IPS DF 6.9 (cell line): ENCODE measurements around the gene RNF14.

Source experiments
- DNase-seq: peaks from one replicate; pipeline ENCODE4 v3.0.0-alpha.2; 2013; ENCODE audit warnings: low read depth, low spot score
- H3K27ac ChIP-seq: one replicate; pipeline ENCODE4 v1.5.1; 2013; ENCODE audit warnings: low read length, control low read depth
- H3K27me3 ChIP-seq: 2 replicates; pipeline ENCODE4 v1.6.1; 2013; ENCODE audit warnings: mild to moderate bottlenecking, low read length; ENCODE audit not compliant: control insufficient read depth, insufficient read depth
- H3K36me3 ChIP-seq: 2 replicates; pipeline ENCODE4 v1.6.1; 2013; ENCODE audit warnings: low read length; ENCODE audit not compliant: control insufficient read depth, insufficient read depth
- H3K4me1 ChIP-seq: 2 replicates; pipeline ENCODE4 v1.6.1; 2013; ENCODE audit warnings: low read length; ENCODE audit not compliant: control insufficient read depth, insufficient read depth
- H3K4me3 ChIP-seq: 2 replicates; pipeline ENCODE4 v1.5.1; 2013; ENCODE audit warnings: mild to moderate bottlenecking, low read length
- H3K9me3 ChIP-seq: 2 replicates; pipeline ENCODE4 v1.6.1; 2013; ENCODE audit warnings: low read length, inconsistent platforms; ENCODE audit not compliant: control insufficient read depth, insufficient read depth
- WGBS: extraction: QIAGEN DNeasy Blood & Tissue Kit; methylation state at CpG from one replicate; pipeline ENCODE4 v1.1.7; 2013; ENCODE audit warnings: mixed read lengths, missing lambda C conversion rate; ENCODE audit not compliant: insufficient read length, insufficient coverage; 5-methylcytosine and 5-hydroxymethylcytosine counted together

RNF14 gene

DNA sequence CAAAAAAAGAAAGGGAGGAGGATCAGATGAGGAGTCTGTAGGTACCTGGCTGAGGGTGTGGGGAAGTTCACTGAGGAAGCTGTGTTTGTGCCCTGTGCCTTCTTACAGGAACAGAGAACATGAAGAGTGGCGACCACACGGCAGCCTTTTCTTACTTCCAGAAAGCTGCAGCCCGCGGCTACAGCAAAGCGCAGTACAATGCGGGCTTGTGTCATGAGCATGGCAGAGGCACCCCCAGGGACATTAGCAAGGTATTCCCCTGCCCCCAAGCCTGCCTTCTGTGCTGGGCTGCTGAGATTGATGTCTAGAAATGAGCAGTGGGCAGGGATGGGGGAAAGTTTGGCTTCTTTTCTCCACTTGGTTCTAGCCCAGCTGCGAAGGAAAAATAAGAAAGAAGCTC is 35.8 kb upstream of the RNF14 start:
- H3K9me3 ChIP-seq: no peaks in the 10 kb centered on the region
- H3K4me3 ChIP-seq: no peak overlapping the region
- DNase-seq: no peak
- no peaks in the 10 kb centered on the region for H3K27me3 ChIP-seq
- no CpG with 5 or more reads among the region's 7 CpGs for WGBS
- no peak overlapping the region for H3K27ac ChIP-seq
- H3K36me3 ChIP-seq: peaks cover 29% of the 10 kb centered on the region
- no peaks in the 10 kb centered on the region for H3K4me1 ChIP-seq

DNA sequence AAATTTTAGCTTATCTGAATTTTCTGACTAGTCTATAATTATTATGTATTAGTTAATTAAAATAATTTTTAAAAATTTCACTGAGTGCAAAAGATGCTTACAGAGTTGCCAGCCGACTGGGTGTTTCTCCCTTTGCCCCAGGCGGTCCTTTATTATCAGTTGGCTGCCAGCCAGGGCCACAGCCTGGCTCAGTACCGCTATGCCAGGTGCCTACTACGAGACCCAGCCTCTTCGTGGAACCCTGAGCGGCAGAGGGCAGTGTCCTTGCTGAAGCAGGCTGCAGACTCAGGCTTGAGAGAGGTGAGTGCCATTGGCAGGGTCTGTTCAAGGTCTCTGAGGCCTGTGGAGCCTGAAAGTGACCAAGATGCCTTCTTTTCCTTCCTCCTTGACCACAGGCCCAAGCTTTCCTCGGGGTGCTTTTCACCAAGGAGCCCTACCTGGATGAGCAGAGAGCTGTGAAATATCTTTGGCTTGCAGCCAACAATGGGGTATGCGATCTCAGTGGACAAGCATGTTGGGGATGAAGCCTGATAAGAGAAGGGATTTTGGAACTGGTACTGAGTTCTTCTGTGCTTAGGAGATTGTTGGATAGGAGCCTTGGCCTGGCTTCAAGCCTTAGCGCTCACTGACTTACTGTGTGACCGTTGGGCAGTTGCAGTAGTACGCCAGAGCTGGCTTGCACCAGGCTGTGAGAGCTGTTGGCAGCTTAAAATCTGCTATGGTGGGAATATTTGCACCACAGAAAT is 34.6 kb upstream of the RNF14 start:
- no peak overlapping the region for H3K27ac ChIP-seq
- H3K4me1 ChIP-seq: no peaks in the 10 kb centered on the region
- no peaks in the 10 kb centered on the region for H3K27me3 ChIP-seq
- no CpG with 5 or more reads among the region's 11 CpGs for WGBS
- peaks cover 27% of the 10 kb centered on the region for H3K36me3 ChIP-seq
- no peak for DNase-seq
- H3K4me3 ChIP-seq: no peak overlapping the region
- H3K9me3 ChIP-seq: no peaks in the 10 kb centered on the region

DNA sequence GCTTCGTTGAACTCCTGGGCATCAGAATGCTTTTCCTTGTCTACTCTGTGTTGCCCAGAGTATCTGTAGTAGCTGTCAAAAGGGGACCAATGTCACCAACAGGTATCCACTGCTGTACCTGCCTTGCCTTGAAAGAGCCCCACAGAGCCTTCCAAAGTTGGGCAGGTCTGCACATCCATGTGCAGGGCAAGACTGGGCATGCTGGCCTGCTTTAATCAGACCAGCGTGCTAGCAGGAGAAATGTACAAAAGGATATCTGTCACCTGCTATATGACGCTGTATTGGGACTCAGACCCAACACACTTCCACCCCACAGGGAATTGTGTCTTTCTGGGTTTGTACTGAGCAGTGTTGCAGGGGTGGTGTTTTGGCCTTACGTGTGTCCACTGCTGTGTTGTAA is 33.4 kb upstream of the RNF14 start:
- no CpG with 5 or more reads among the region's 4 CpGs for WGBS
- no peaks in the 10 kb centered on the region for H3K9me3 ChIP-seq
- H3K4me3 ChIP-seq: no peak overlapping the region
- H3K27ac ChIP-seq: no peak overlapping the region
- DNase-seq: no peak
- peaks cover 25% of the 10 kb centered on the region; the same call in 1 of the 2 replicates for H3K36me3 ChIP-seq
- H3K27me3 ChIP-seq: no peaks in the 10 kb centered on the region
- H3K4me1 ChIP-seq: no peaks in the 10 kb centered on the region

DNA sequence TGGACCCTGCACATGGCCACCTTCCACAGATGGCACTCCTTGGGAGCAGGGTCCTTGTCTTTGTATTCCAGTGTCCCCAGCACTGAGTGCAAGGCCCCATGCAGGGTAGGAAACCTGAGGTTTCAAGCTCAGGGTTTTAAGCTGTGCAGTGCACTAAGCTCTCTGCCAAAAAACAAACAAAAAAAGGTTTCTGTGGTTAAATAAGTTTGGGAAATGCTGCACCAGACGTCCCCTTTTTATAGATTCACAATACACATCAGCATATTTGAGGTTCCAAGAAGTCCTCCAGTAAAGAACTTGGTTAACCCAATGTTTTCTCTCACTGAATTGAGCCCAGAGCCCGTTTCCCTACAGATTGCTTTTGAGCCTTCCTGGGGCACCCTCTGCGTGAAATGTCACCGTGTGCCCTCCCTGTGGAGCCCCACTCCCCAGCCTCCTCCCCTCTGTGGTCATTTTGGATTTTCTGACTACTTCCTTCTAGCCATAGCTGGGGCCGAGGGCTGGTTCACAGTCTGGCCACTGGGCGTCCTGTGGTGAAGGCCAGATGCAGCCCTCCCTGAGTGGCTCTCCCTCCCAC is 28.1 kb upstream of the RNF14 start:
- H3K27ac ChIP-seq: no peak overlapping the region
- H3K9me3 ChIP-seq: no peaks in the 10 kb centered on the region
- no peak for DNase-seq
- no peak overlapping the region for H3K4me3 ChIP-seq
- peaks cover 3% of the 10 kb centered on the region for H3K4me1 ChIP-seq
- no CpG with 5 or more reads among the region's 6 CpGs for WGBS
- no peaks in the 10 kb centered on the region for H3K27me3 ChIP-seq
- H3K36me3 ChIP-seq: peaks cover 13% of the 10 kb centered on the region; the same call in 1 of the 2 replicates

DNA sequence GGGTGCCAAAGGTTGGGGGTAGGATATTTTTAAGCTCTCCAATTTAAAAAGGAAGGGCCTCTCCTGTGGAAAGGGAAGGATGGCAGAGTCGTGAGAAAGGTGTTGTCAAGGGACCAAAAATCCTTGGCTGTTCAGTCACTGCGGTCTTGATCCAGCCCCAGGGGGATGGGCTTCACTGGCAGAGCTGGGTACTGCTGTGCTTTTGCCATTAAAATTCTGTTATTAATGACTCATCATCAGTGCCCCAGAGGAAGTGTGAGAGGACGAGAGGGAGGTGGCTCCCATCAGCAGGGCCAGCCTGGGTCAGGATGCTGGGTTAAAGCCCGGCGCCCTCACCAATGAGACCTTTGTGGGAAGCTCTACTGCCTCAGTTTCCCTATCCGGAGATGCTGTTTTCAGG is 27.6 kb upstream of the RNF14 start:
- no peak for DNase-seq
- Histone ChIP-seq H3K27me3 (no peaks in the 10 kb centered on the region), H3K4me1 (peaks cover 3% of the 10 kb centered on the region), H3K9me3 (no peaks in the 10 kb centered on the region), H3K27ac (no peak overlapping the region), H3K4me3 (no peak overlapping the region), H3K36me3 (peaks cover 13% of the 10 kb centered on the region; the same call in 1 of the 2 replicates)
- no CpG with 5 or more reads among the region's 6 CpGs for WGBS

DNA sequence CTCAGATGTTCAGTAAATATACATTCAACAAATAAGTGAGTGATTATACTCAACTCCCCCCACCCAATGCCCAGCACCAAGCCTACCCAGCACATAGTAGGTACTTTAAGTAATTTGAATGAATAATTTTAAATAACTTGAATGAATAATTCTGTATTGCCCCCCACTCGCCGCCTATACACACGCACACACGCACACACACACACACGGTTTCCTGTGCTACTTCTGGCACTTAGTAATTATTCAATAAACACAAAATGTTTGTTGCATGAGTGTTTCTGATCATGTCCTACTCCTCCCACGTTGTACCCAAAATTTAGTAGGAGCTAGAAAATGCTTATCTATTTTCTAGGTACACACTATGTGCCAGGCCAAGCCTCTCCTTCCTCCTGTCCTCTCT is 27.1 kb upstream of the RNF14 start:
- Histone ChIP-seq H3K27me3 (no peaks in the 10 kb centered on the region), H3K4me3 (no peak overlapping the region), H3K4me1 (peaks cover 3% of the 10 kb centered on the region), H3K36me3 (peaks cover 9% of the 10 kb centered on the region; the same call in 1 of the 2 replicates), H3K27ac (no peak overlapping the region), H3K9me3 (no peaks in the 10 kb centered on the region)
- WGBS: no CpG with 5 or more reads among the region's 6 CpGs
- no peak for DNase-seq

DNA sequence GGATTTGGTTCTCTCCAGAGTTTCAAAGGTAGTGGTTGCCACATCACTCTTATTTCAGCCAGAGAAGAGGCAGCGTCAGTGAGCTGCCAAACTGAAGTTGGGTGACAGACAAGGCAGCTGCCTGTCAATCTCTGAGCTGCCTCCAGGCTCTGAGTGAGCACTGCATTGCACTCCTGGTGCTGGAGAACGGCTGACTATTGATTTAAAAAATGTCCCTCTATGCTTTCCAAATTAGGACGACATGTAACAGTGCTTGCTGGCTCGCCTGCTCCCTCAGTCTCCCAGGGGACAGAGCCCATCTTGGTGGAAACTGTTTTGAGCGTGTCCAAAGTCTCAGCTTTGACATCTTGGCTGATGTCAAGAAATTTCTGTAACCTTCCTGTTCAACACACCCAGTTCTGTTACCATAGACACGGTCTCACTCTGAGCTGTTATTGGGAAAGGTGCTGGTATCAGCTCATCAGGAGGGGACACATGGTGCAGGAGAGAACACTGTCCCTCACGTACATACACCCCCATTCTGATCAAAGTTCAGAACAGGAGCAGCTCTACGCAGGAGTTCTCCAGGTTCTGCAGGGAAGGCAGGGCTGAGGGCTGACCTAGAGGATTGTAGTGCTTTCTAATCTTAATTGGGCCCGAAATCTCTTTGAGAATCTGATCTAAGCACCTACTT is 26.6 kb upstream of the RNF14 start:
- Histone ChIP-seq H3K27ac (no peak overlapping the region), H3K9me3 (no peaks in the 10 kb centered on the region), H3K27me3 (no peaks in the 10 kb centered on the region), H3K4me3 (no peak overlapping the region), H3K4me1 (peaks cover 3% of the 10 kb centered on the region), H3K36me3 (peaks cover 5% of the 10 kb centered on the region; the same call in 1 of the 2 replicates)
- no CpG with 5 or more reads among the region's 9 CpGs for WGBS
- no peak for DNase-seq

DNA sequence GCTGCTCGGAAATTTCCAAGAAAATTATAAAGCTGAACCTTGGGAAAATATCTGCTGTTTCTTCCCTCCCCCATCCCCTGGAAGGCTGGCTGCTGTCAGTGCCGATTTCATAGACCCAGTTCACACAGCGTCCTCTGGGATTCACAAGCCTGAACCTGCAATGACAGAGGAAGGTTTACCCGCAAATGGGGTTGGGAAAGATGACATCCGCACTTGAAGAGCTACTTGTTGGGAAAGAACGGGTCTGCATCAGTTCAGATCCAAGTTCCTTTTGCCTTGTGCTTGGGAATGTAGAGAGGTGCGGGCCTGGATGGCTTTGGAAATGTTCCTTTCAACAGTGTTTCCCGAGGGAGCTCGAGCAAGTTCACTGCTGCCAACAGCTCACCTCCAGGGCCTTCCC is 24.8 kb upstream of the RNF14 start:
- no peak for DNase-seq
- WGBS: no CpG with 5 or more reads among the region's 9 CpGs
- Histone ChIP-seq H3K27ac (no peak overlapping the region), H3K27me3 (no peaks in the 10 kb centered on the region), H3K9me3 (no peaks in the 10 kb centered on the region), H3K4me1 (peaks cover 3% of the 10 kb centered on the region), H3K4me3 (no peak overlapping the region), H3K36me3 (peaks cover 5% of the 10 kb centered on the region; the same call in 1 of the 2 replicates)

DNA sequence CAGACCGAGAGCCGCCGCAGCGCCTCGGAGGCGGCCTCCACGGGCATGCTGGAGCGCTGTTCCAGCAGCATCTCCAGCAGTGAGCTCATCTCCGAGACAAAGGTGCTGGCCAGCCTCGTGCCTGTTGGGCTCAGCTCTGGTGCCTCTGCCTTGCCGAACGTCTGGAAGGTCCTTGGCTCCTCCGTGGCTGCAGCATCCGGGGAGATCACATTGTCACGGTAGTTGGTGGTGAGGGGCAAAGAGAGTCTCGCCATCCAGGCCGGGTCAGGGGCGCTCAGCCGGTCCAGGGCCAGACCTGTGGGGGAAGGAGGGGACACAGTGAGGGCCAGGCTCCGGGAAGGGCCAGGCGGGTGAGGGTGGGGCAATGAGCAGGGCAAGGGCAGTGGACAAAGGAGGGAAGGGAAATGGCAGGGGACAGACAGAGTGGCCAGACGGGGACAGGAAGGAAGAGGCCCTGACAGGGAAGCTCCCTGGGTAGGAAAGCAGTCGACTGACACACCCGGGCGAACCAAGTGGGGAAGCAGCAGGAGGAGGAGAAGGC is 23.3 kb upstream of the RNF14 start:
- WGBS: no CpG with 5 or more reads among the region's 25 CpGs
- H3K27ac ChIP-seq: no peak overlapping the region
- H3K36me3 ChIP-seq: no peaks in the 10 kb centered on the region
- peaks cover 3% of the 10 kb centered on the region for H3K4me1 ChIP-seq
- H3K4me3 ChIP-seq: no peak overlapping the region
- DNase-seq: no peak
- H3K27me3 ChIP-seq: no peaks in the 10 kb centered on the region
- no peaks in the 10 kb centered on the region for H3K9me3 ChIP-seq

DNA sequence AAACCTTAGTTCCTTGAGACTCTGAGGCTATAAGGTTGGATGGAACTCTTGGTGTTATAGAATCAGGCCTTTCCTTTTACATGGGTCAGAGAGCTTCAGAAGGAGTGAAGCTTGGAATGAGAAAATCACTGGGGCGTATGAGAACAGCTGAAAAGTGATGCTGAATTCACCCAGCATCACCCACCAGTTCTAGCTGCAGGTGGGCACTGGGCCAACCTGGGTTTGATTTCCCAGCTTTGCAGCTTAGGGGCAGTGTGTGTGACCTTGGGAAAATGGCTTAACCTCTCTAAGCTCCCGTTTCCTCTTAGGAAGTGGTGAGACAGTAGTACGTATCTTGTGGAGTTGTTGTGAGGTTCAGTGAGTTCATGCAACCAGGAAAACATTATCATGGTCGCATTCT is 21.6 kb upstream of the RNF14 start:
- Histone ChIP-seq H3K27ac (no peak overlapping the region), H3K36me3 (no peaks in the 10 kb centered on the region), H3K4me1 (peaks cover 4% of the 10 kb centered on the region), H3K4me3 (no peak overlapping the region), H3K27me3 (no peaks in the 10 kb centered on the region), H3K9me3 (no peaks in the 10 kb centered on the region)
- WGBS: no CpG with 5 or more reads among the region's 4 CpGs
- DNase-seq: no peak
